Keratinocyte (primary cell): Measurements from ENCODE around the gene SYMPK. TPM values are rescaled to one million over a fixed set of nuclear protein-coding genes. Genes with fewer than 3 reads are reported as not detected.

Source experiments
- DNase-seq: peaks from one replicate; pipeline ENCODE4 v3.0.0-alpha.2; 2011; ENCODE audit warnings: low read depth, missing footprints, low spot score
- FAIRE-seq: peaks from 2 replicates; lab custom pipeline; 2011; peaks lifted over from hg19 to GRCh38; lab: Jason Lieb, UNC
- H2AFZ ChIP-seq: 2 replicates; pipeline ENCODE4 v1.6.0; 2012; ENCODE audit warnings: low read length, control low read depth, inconsistent platforms; ENCODE audit not compliant: control insufficient read depth
- H3K27ac ChIP-seq: 2 replicates; pipeline ENCODE4 v1.5.1; 2011; ENCODE audit warnings: low read length; ENCODE audit not compliant: control insufficient read depth, insufficient read depth
- H3K27me3 ChIP-seq: 3 replicates; pipeline ENCODE4 v1.6.0; 2011; ENCODE audit warnings: low read length; ENCODE audit not compliant: control insufficient read depth, insufficient read depth; ENCODE audit errors: extremely low read depth
- H3K36me3 ChIP-seq, 2 experiments: 2 replicates in 1 of 2; 3 replicates in 1 of 2; pipeline ENCODE4 v1.5.1; 2011; ENCODE audit warnings: low read length in 2 of 2, mild to moderate bottlenecking in 1 of 2; ENCODE audit not compliant: control insufficient read depth in 2 of 2, insufficient read depth in 2 of 2; ENCODE audit errors: extremely low read depth in 1 of 2
- H3K4me1 ChIP-seq: 3 replicates; pipeline ENCODE4 v1.5.1; 2011; ENCODE audit warnings: low read length; ENCODE audit not compliant: control insufficient read depth, insufficient read depth; ENCODE audit errors: extremely low read depth
- H3K4me2 ChIP-seq: 3 replicates; pipeline ENCODE4 v1.6.0; 2011; ENCODE audit warnings: low read depth, low read length; ENCODE audit not compliant: control insufficient read depth, insufficient read depth; ENCODE audit errors: extremely low read depth
- H3K4me3 ChIP-seq, 3 experiments: fragments of 200-600 bp in 1 of 3; sonication (generic) in 1 of 3; 2 replicates in 2 of 3; 3 replicates in 1 of 3; pipeline ENCODE4 v1.5.1; 2011 to 2016; ENCODE audit warnings: low read length in 3 of 3, mild to moderate bottlenecking in 3 of 3, control low read depth in 2 of 3, inconsistent platforms in 1 of 3, low read depth in 1 of 3, mixed read lengths in 1 of 3, mixed run types in 1 of 3, moderate library complexity in 1 of 3; ENCODE audit not compliant: control insufficient read depth in 2 of 3, insufficient read depth in 2 of 3; ENCODE audit errors: extremely low read depth in 1 of 3
- H3K79me2 ChIP-seq: 2 replicates; pipeline ENCODE4 v1.6.0; 2012; ENCODE audit warnings: low read length; ENCODE audit not compliant: control insufficient read depth, insufficient read depth
- H3K9ac ChIP-seq: 3 replicates; pipeline ENCODE4 v1.6.0; 2011; ENCODE audit warnings: low read length; ENCODE audit not compliant: control insufficient read depth, insufficient read depth; ENCODE audit errors: extremely low read depth
- H3K9me1 ChIP-seq: 3 replicates; pipeline ENCODE4 v1.6.0; 2011; ENCODE audit warnings: low read length; ENCODE audit not compliant: control insufficient read depth, insufficient read depth; ENCODE audit errors: extremely low read depth
- H3K9me3 ChIP-seq: 2 replicates; pipeline ENCODE4 v1.5.1; 2012; ENCODE audit warnings: low read depth, low read length; ENCODE audit not compliant: control insufficient read depth
- H4K20me1 ChIP-seq: 3 replicates; pipeline ENCODE4 v1.6.0; 2011; ENCODE audit warnings: low read length; ENCODE audit not compliant: control insufficient read depth, insufficient read depth; ENCODE audit errors: extremely low read depth
- EZH2 ChIP-seq: IDR thresholded peaks from one replicate; pipeline ENCODE4 v1.6.1; 2012; ENCODE audit warnings: inconsistent platforms, mild to moderate bottlenecking, low read length, moderate library complexity
- dilution Hi-C: fragments of 300-500 bp; cut with MboI; formaldehyde crosslinking; loops from one replicate; pipeline ENCODE4 v1.7.0; 2020; ENCODE audit warnings: low sequenced_read_pairs; ENCODE audit not compliant: extremely low pct_ligation_motif_present
- polyA plus RNA-seq, 5 experiments: library from polyadenylated mRNA; depleted of rRNA in 3 of 5; stranded (reverse) in 3 of 5; stranded (forward) in 1 of 5; unstranded in 1 of 5; fragments of >200 nt; gene quantifications; 1 replicate in 1 of 5; 2 replicates in 3 of 5; 3 replicates in 1 of 5; pipeline versions ENCODE4 v1.2.1 to v1.2.3, GENCODE V29; 2011 to 2012; ENCODE audit warnings: missing spikeins in 2 of 5, low read depth in 1 of 5, low replicate concordance in 1 of 5
- TF ChIP-seq, protein P1 (sequence below), 3 experiments: IDR thresholded peaks in 1 of 3; conservative IDR thresholded peaks in 1 of 3; optimal IDR thresholded peaks in 1 of 3; 2 replicates in 2 of 3; 3 replicates in 1 of 3; pipeline versions ENCODE3 to v1.5.1; 2011; ENCODE audit warnings: low read length in 3 of 3, mild to moderate bottlenecking in 3 of 3, moderate library complexity in 2 of 3, control low read depth in 1 of 3, inconsistent platforms in 1 of 3; ENCODE audit not compliant: insufficient read depth in 2 of 3; ENCODE audit errors: extremely low read depth in 1 of 3

Gene SYMPK
- polyA plus RNA-seq, 1 donor (not counting 4 experiments of a cell fraction or from before 2014, with no cell fraction given), result 56.0 TPM

DNA sequence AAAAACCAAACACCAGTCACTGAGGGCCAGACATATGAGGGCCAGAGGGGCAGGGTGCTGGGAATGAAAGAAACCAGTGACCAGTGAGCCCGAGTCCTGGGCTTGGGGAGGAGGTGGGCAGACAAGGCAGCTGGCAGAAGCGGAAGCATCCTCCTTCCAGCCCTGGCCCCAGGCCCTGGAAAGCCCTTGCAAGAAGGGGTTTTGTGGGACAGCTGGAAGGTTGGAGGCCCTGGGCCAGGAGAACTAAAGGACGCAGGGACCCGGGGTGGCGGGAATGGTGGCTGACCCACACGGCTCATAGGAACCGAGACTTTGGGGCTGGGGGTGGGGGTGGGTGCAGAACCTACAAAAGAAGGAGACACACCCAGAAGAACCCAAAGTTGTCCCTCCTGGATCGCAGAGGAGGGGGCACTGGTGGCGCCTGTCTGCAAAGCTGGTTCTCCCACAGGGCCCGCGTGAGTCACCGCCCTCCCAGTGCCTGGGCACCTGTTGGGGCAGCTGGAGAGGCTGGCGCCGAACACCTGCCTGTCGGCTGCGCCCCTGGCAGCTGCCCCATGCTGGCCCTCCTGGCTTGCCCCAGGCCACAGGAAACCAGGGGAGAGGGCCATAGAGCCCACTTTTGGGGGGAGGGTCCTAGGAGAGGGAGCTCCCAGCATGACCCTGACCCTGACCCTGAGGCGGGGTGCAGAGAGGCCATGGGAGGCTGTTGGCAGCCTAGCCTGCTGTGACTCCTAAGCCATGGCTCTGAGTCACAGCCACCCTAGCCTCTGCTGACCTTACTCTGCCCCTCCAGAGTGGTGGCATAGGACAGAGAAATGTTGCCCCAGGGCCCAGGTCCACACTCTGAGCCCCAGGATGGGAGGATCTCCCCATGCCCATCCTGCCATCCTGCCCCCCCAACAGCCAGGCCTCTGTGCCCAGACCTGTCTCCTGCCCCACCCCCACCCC is 81.5 kb downstream of the SYMPK start:
- Histone ChIP-seq H3K4me2 (peak overlapping the region; percentile 16), H3K36me3 (peaks cover 17 to 19% of the 10 kb centered on the region in 2 experiments), H3K9ac (no peak overlapping the region), H3K4me3 (peak overlapping the region in 1 of 3 experiments; percentile 34), H3K9me1 (no peaks in the 10 kb centered on the region), H3K4me1 (peaks cover 33% of the 10 kb centered on the region), H3K27ac (no peak overlapping the region), H4K20me1 (peaks cover 13% of the 10 kb centered on the region), H3K27me3 (no peaks in the 10 kb centered on the region), H2AFZ (no peak overlapping the region), H3K9me3 (no peaks in the 10 kb centered on the region), H3K79me2 (no peaks in the 10 kb centered on the region)
- dilution Hi-C loops, result no loop called here
- FAIRE-seq (no peak), DNase-seq (no peak)
- TF ChIP-seq EZH2, result no peak
- TF ChIP-seq, protein P1, sequence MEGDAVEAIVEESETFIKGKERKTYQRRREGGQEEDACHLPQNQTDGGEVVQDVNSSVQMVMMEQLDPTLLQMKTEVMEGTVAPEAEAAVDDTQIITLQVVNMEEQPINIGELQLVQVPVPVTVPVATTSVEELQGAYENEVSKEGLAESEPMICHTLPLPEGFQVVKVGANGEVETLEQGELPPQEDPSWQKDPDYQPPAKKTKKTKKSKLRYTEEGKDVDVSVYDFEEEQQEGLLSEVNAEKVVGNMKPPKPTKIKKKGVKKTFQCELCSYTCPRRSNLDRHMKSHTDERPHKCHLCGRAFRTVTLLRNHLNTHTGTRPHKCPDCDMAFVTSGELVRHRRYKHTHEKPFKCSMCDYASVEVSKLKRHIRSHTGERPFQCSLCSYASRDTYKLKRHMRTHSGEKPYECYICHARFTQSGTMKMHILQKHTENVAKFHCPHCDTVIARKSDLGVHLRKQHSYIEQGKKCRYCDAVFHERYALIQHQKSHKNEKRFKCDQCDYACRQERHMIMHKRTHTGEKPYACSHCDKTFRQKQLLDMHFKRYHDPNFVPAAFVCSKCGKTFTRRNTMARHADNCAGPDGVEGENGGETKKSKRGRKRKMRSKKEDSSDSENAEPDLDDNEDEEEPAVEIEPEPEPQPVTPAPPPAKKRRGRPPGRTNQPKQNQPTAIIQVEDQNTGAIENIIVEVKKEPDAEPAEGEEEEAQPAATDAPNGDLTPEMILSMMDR (optimal IDR thresholded peaks at IDR 0.05 in 1 of 3, IDR thresholded peaks at IDR 0.05 in 1 of 3, conservative IDR thresholded peaks at IDR 0.05 in 1 of 3; ENCODE audit: extremely low read depth in 1 of 3, insufficient read depth in 2 of 3, low read length in 3 of 3), result no peak

GRCh38 chr19:45780448-45781213 is 82.3 kb downstream of the SYMPK start:
- dilution Hi-C loops, result no loop called here

More at GRCh38 chr19:45780448-45781213, 82.3 kb downstream of the SYMPK start:
- H3K27me3 ChIP-seq, result no peaks in the 10 kb centered on the region
- H3K27ac ChIP-seq, result no peak overlapping the region
- DNase-seq (no peak), FAIRE-seq (no peak)
- H3K4me1 ChIP-seq, result peaks cover 33% of the 10 kb centered on the region
- H3K9me1 ChIP-seq, result no peaks in the 10 kb centered on the region
- H3K9me3 ChIP-seq, result no peaks in the 10 kb centered on the region
- TF ChIP-seq, protein P1 (optimal IDR thresholded peaks at IDR 0.05 in 1 of 3, IDR thresholded peaks at IDR 0.05 in 1 of 3, conservative IDR thresholded peaks at IDR 0.05 in 1 of 3; ENCODE audit: extremely low read depth in 1 of 3, insufficient read depth in 2 of 3, low read length in 3 of 3), result no peak
- TF ChIP-seq EZH2, result no peak
- H3K79me2 ChIP-seq, result no peaks in the 10 kb centered on the region
- H3K4me3 ChIP-seq, result no peak overlapping the region
- peaks cover 13 to 17% of the 10 kb centered on the region in 2 experiments for H3K36me3 ChIP-seq
- peaks cover 13% of the 10 kb centered on the region for H4K20me1 ChIP-seq
- no peak overlapping the region for H3K9ac ChIP-seq
- no peak overlapping the region for H2AFZ ChIP-seq
- no peak overlapping the region for H3K4me2 ChIP-seq
